DMS153 treated with DMSO at 0.1 percent for 48 hours (cell line): ENCODE data around the gene PPP2R2B.
A peak's percentile ranks its signal among the peaks of the same experiment; 100 is the strongest.

ENCODE experiments used
- DNase-seq: peaks from one replicate; lab custom pipeline; 2025; ENCODE audit not compliant: unreplicated experiment; lab: John Stamatoyannopoulos, UW

PPP2R2B gene

DNA sequence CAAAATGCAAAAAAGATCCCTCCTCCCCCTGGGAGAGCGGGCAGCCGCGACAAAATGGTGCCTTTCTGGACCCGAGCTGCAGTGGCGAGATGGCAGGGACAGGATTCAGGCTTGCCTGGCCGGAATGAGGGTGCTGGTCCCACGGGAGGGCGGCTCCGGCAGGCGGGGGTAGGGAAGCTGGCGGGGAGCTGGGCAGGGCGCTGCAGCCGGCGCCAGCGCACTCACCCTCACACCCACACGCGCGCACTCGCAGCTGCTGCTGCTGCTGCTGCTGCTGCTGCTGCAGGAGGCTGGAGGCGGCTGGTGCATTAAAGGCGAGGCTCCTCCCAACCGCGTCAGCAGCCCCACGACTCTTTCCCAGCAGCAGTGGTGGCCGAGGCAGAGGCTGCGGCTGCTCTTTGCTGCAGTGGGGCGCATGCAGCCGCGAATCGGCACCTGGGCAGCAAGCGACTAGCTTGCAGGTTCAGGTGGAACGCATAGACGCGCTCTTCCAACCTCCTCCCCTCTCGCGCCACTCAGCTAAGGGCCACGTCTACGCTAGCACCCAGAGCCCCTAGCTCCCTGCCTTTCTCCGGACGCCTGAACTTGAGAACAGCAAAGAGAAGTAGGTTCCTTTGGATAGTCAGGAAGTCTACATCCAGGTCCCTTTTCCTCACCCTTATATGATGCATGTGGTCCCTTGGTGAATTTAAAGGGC, at the start of gene PPP2R2B:
TSS of gene PPP2R2B (minus strand) at position 282 of the 697 bp plus-strand sequence.
- DNase-seq = peak; percentile 4

GRCh38 chr5:146924132-146924531, 45.6 kb upstream of the PPP2R2B start:
- no peak for DNase-seq

DNA sequence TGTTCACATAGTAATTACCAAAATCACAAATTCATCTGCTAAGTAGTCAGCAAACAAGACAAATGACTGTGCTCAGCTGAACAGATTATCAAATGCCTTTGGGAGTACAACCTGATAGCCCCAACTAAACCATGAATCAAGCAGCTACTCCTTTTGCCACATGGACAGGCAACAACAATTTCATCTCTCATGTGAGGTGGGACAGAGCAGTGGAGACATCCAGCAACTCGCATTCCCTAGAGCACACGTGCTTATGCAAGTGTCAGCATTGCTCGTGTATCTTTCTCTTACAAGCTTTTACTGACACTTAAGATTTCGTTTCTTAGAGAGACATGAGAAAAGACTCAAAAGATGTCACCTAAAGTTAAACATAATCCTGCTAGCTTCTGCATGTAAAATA, 42.7 kb upstream of the PPP2R2B start:
- no peak for DNase-seq

DNA sequence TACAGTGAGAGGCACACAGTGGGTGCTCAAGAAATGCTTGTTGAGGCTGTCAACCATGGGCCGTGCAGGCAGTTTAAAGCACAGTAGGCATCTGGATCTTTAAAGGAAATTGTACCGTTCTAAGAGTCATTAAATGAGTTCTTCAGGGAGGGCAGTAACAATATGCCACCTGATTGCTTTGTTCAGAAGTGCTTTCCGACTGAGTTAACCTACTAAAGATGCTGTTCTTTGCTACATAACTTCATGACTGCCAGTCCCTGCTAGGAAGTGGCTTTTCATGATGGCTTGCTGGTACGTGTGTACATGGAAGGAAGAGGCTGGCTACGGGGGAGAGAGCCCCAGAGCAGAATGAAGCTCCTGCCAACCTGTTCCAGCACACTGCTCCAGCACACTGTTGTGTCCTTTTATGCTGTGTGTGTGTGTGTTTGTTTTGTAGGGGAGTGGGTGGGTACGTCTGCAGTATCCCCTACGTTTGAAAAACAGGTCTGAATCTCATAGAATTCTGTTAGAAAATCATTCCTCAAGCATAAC, 41.9 kb upstream of the PPP2R2B start:
- DNase-seq = no peak

DNA sequence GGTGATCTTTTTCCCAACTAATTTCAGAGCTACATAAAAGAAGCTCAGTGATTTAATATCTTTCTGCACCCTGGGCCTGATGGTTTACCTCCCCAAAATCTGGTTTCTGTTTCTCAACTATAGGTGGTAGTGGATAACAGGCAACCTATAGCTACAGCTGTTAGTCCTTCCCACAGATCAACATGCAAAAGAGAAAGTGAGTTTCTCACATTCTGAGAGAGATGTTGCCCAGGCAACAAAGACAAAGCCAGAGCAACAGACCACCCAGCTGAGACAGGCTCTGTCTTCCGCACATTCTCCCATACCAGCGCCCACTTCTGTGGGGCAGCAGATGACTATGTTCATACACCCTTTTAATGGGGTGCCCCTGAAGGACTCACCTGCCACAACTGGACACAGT, 40.7 kb upstream of the PPP2R2B start:
- no peak for DNase-seq

DNA sequence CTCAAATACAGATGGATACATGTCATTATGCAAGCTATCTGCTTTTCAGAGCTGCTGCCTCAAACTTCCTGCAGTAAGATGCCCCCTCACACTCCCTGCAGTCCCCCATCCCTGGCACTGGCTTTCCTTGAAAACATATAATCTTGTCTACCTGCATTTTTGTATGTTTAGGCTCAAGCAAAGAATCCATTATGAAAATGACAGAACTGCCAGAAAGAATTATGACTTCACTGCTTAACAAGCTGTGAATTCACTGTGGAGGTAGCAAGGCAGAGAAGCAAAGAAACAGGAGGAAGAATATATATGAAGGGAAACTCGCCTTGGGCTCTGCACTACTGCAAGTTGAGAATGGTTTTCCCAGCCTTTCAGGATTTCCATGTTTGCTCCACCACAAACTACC, 39.4 kb upstream of the PPP2R2B start:
- DNase-seq = no peak

DNA sequence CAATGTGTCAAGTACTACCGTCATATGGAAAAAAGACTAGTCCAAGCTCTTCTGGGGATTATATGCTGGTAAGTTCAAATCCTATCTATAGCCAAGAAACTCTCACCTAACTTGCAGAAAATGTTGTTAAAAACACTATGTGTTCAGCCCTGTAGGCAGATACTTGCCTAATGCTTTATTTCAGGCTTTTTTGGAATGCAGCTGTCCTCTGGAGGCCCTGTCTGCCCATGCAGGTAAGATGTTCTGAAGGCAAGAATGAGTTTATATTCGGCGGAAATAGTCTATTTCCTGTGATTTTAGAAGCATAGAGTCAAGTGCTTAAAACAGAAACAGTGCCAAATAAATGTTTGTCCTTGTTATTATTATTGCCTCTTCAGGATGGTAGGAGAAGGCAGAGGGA, 34.3 kb upstream of the PPP2R2B start:
- no peak for DNase-seq

DNA sequence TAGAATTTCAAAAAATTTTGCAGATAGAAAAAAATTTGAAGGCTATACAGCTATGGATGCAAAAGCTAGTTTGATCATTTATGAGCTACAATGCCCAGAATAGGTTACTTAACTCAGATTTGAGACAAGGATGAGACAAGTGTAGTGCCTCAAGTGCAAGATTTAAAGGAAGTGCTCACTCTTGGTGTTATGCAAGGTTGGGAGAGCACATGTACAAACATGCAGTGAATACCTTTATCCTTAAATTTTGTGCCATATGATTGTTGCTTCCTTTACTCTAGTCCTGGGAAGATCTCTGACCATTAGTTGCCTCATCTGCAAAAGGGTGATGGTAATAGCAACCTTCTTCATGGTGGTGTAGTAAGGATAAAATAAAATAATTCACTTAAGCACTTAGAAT, 31.7 kb upstream of the PPP2R2B start:
- no peak for DNase-seq

DNA sequence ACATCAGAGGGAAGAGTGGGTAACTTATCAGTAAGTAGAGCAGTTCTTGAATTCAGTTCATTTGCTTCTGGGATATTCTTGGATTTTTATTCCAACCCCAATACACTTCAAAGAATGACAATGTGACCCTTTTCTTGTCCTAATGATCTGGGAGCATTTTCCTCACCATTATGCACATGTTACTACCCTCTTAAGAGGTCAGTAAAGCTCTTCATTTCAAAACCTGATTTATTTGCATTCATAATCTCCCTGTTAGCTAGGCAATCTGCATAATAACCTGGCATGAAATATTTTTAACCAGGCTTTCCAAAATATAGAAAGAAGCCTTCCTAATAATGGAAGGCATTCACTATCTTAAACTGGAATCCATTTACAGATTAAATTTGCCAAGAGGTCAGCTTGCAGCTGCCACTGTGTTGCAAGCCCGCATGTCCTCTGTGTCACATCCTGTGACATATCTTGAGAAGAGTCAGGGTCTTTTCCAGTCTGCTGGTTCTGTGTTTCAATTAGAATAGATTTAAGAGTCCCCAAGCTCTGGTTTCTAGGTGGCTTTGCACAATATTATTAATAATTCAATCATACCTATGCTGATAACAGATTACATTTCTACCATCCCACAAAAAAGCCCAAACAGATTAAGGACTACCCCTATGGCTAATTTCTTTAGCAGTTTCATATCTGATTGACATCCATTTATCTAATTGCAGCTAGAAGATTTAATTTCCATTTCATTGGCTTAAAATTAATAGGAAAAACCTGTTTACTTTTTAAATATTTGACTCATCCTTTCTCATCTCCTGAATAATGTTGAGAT, 30.9 kb upstream of the PPP2R2B start:
- DNase-seq = no peak

- DNase-seq = no peak
These were observed 28.2 kb upstream of the PPP2R2B start for GRCh38 chr5:146906803-146907202.

DNA sequence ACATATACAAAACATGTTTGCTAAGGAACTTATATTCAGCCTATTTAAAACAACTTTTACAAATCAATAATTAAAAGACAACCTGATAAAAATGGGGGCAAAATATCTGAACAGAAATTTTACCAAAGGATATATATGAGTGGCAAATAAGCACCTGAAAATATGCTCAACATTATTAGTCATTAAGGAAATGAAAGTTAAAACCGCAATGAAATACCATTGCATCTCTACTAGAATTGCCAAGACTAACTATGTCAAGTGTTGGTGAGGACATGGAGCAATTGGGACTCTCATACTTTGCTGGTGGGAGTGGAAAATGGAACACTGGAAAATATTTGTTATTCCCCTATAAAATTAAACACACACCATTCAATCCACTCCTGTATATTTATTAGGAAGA, 26.3 kb upstream of the PPP2R2B start:
- no peak for DNase-seq

DNA sequence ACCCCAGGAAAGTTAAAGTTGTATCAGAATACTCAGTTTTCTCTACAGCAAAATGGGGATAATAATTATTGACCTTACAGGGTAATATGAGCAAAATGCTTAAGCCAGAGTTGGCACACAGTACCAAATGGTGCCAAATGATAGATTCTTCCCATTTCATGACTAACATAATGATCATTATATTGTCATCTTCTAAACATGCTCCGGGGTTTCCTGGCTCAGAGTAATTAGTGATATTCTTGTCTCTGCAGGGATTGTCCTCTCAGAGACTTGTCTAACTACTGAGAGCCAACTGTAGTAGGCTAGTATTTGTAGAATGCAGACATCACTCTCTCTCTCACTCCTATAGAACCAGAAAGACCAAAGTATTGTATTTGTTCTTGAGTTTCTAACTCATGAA, 25.2 kb upstream of the PPP2R2B start:
- DNase-seq = no peak

- DNase-seq = no peak
These were observed 23.9 kb upstream of the PPP2R2B start for GRCh38 chr5:146902471-146902870.

- no peak for DNase-seq
These were observed 18.5 kb upstream of the PPP2R2B start for GRCh38 chr5:146897061-146897460.

DNA sequence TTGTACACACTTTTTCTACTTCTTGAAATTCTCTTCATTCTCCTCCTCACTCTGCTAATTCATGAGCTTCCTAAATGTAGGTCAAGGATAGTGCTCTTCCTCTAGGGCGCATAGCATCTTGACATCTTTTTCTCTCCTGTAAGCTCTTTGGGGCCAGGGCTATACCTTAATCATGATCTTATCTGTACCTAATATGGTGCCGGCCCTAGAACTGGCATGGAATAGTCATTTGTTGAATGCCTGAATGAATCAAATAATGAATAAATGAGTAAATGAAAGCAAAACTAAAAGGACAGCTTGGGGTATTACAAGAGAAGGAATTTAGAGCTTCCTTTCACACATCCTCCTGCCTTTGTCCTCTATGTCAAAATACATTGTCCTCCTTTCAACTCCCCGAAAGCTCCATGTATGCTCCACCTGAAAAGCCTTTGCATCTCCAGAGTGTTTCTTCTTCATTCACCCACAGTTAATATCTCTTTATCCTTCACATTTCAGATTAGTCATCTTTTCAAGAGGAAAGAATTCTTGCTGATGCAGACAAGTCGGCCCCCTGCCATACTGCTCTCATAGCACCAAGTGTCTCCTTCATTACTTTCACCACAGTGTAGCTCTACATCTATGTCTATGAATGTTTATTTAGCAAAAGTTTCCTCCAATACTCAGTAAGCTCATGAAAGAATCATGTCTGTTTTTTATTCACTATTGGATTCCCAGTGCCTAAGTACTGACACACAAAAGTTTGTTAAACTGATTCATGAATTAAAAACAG, 16.4 kb upstream of the PPP2R2B start:
- no peak for DNase-seq

DNA sequence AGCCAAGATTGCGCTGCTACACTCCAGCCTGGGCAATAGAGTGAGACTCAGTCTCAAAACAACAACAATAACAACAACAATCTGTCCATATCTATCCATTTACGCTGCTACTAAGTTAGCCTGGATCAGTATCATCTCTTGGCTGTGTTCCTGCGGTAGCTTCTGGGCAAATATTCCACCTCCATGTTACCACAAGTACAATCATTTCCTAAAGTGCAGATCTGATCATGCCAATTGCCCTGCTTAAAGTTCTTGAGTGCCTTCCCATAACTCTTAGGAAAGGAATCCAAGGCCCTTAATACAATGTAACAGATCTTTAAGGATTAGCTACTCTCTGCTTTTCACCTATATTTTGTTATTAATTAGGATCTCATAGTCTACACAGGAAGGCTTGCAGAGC, 15.4 kb upstream of the PPP2R2B start:
- no peak for DNase-seq

DNA sequence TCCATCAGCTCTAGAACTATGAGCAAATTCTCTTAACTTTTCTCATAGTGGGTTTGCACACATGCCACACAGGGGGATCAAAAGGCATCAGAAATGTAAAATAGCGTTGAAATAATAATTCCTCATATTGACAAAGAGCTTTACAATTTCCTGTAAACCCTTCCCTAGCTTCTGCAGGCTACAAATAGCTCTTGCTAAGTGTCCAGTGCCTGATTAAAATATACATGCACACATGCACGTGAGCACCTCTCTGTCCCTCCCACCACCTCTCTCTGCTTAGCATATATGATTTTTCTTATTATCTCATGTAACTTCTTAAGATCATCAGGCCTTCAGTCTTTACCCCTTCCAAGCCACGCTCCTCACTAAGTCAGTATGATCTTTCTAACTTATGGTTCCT, 13.7 kb upstream of the PPP2R2B start:
- DNase-seq = no peak

DNA sequence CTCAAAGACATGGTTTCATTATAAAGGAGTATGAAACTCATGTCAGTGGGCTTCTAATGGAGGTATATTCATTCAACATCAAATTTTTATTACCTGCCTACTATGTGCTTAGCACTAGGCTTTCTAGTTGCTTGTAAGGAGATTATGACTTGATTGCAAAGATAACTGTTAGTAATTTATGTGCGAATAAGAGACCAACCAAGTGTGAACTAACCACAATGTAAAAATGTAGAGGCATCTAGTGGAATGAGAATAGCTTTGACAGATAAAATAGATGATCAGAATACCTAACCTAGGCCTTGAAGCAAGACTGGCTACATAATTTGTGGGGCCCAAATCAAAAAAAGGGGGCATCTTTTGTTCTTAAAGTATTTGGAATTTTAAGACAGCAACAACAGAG, 13.0 kb upstream of the PPP2R2B start:
- DNase-seq = no peak

GRCh38 chr5:146890731-146891440, 12.3 kb upstream of the PPP2R2B start:
- DNase-seq = no peak

DNA sequence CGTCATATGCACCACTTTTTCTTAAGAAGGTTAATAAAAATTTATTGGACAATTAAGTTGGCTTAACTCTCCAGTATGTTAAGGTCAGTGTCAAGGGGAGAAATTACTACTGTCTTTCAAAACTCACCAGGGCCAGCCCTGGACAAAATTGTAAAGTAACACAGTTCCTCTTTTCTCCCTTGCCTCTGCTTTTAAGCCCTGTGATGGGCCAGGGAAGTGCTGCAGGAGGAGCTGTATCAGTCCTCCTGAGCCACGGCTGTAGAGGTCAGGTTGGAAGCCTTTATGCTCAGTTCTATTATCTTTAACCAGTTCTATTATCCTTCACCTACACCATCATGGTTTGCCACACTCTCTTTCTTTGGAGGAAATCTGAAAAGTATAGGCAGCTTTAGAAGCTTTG, 11.5 kb upstream of the PPP2R2B start:
- no peak for DNase-seq

GRCh38 chr5:146889169-146889568, 10.6 kb upstream of the PPP2R2B start:
- DNase-seq = no peak
